Limb (tissue), 2 donors: ENCODE data around the gene PHYH.
"Not testable (repeated sequence)": the region's sequence is repeated elsewhere in the genome, so short reads cannot be mapped to it uniquely, and the experiment has no call there.

Experiments used
- DNase-seq, 2 donors: peaks; one replicate each; pipeline ENCODE4 v3.0.0-alpha.2; 2016; ENCODE audit errors: extremely low spot score in 2 of 2

PHYH gene

DNA sequence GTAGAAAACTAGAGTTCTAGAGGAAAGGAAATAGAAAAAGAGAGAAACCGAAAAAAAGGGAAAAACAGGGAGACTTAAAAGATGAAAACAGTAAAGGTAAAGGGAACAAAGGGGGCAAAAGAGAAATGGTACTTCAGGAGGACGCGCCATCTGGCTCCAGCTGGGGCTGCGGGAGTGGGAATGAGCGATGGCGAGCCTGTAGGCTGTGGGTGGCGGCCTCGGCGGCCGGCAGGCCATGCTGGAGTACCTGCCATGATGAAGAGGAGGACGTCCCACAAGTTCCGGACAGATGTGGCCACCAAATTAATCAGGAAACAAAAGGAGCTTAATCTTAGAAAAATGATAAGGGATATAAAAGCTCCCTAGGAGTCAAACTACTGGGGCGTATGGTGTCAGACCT, 21.7 kb upstream of the PHYH start:
- no peak for DNase-seq

GRCh38 chr10:13319166-13319565, 19.3 kb upstream of the PHYH start:
- no peak for DNase-seq

DNA sequence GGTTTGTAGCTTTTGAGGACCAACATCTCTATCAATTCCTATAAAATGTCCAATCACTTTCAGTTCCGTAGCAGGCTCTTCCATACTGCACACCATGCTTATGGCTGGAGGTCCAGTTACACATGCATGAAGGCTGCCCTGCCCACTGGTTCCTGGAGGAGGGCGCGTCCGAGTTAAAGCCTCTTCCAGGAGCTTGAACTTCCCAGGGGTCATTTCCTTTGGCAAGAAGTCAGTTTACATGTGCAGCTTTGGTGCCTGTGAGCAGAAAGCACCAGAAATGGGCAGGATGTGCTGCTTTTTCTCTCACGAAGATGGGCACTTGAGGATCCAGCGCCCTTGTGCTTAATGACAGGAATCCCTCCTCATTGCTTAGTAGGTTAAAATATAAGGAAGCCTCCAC, 17.6 kb upstream of the PHYH start:
- DNase-seq: no peak

GRCh38 chr10:13316635-13317311, 16.9 kb upstream of the PHYH start:
- no peak for DNase-seq

GRCh38 chr10:13315361-13315760, 15.5 kb upstream of the PHYH start:
- peak in 1 of 2 donors; percentile 25 for DNase-seq

DNA sequence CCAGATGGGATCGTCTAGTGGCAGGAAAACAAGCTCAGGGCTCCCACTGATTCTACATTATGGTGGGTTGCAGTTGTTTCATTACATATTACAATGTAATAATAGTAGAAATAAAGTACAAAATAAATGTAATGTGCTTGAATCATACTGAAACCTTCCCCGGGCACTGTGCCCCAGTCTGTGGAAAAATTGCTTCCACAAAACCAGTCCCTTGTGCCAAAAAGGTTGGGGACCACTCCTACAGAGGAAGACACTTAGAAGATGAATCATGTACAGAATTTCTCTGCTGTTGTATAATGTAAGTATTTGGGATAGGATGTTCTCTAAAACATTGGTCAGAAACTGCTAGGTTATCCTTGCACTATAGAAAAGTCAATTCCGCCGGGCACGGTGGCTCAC, 11.3 kb upstream of the PHYH start:
- no peak for DNase-seq

DNA sequence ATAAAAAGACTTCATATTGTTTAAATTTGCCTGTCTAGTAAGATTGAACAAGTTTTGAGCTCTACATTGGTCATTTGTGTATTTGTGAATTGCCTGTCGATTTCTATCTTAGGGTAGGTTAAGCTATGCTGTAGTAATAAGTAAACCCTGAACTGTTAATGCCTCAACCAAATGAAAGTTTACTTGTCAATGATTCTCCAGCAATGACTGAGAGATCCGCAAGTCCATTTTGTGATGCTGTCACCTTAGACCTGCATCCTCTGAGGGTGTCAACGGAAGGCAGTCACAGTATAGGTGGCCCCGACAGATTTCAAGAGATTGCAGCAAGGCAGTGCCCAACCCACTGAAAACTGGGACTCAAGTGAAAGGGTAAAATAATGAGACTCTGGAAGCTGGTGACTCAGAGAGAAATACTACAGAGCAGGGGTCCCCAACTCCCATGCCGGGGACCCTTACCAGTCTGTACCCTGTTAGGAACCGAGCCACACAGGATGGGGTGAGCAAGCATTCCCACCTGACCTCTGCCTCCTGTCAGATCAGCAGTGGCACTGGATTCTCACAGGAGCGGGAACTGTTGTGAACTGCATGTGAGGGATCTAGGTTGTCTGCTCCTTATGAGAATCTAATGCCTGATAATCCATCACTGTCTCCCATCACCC, 10.8 kb upstream of the PHYH start:
- DNase-seq: no peak

- no peak for DNase-seq
These were observed 9.9 kb upstream of the PHYH start for GRCh38 chr10:13309792-13310191.

DNA sequence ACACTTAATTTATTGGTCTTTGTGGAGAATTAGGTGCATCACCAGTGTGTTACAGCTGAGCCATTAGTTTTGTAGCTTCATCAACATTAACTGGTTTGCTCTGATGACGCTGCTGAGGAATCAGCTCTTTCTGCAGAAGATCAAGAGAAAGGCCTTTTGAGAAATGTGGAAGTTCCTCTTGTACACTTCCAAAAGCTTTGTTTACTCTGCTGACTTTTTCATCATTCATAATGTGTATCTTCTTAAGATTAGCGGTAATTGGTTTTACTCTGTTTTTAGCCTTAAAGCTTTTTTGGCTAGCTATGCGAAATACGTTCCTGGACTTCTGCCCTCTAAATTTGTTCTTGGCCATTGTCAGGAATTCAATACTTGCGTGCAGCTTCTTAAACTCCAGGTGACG, 8.2 kb upstream of the PHYH start:
- no peak for DNase-seq

- no peak for DNase-seq
These were observed 6.2 kb upstream of the PHYH start for GRCh38 chr10:13306103-13306502.

DNA sequence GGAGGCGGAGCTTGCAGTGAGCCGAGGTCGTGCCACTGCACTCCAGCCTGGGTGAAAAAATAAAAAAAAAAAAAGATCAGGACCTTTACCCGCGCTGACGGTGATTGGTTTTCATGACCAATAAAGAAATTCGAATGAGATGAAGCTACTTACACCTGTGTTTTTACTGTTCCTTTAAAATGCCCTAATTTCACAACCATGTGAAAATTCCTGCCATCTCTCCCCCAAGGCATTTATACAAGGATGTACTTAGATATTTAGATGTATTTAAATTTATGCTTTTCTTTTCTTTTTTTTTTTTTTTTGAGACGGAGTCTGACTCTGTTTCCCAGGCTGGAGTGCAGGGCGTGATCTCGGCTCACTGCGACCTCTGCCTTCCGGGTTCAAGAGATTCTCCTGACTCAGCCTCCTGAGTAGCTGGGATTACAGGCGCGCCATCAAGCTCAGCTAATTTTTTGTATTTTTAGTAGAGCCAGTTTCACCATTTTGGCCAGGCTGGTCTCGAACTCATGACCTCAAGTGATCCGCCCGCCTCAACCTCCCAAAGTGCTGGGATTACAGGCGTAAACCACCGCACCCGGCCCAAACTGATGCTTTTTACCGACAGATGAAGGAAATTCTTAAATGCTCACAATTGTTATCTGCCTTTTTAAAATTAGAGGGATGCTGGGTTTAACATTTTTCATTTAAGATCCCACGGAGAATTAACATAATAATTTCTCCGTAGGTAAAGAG, 3.1 kb upstream of the PHYH start:
- no peak for DNase-seq

DNA sequence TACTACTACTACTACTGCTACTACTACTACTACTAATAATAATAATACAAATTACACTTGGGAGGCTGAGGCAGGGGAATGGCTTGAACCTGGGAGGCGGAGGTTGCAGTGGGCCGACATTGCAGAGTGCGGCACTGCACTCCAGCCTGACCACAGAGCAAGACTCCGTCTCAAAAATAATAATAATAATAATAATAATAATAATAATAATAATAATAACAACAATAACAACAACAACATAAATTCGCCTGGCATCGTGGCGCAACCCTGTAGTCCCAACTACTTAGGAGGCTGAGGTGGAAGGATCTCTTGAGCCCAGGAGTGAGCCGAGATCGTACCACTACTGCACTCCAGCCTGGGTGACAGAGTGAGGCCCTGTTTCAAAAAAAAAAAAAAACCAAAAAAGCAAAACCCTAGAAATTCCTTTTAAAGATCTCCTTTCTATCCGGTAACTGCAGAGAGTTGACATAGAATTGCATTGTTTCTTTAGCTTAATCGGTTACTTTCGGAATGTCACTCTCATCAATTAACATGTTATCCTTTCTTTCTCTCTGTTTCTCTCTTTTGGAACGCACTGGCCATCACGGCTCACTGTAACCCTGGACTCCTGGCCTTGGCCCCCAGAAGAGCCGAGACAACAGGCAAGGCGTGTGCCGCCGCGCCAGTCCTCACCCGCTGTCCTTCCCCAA, 972 bp downstream of the PHYH start:
- DNase-seq: no peak

GRCh38 chr10:13296476-13296875, 3.4 kb downstream of the PHYH start:
- no peak for DNase-seq

GRCh38 chr10:13294784-13295183, 5.1 kb downstream of the PHYH start:
- DNase-seq: no peak

DNA sequence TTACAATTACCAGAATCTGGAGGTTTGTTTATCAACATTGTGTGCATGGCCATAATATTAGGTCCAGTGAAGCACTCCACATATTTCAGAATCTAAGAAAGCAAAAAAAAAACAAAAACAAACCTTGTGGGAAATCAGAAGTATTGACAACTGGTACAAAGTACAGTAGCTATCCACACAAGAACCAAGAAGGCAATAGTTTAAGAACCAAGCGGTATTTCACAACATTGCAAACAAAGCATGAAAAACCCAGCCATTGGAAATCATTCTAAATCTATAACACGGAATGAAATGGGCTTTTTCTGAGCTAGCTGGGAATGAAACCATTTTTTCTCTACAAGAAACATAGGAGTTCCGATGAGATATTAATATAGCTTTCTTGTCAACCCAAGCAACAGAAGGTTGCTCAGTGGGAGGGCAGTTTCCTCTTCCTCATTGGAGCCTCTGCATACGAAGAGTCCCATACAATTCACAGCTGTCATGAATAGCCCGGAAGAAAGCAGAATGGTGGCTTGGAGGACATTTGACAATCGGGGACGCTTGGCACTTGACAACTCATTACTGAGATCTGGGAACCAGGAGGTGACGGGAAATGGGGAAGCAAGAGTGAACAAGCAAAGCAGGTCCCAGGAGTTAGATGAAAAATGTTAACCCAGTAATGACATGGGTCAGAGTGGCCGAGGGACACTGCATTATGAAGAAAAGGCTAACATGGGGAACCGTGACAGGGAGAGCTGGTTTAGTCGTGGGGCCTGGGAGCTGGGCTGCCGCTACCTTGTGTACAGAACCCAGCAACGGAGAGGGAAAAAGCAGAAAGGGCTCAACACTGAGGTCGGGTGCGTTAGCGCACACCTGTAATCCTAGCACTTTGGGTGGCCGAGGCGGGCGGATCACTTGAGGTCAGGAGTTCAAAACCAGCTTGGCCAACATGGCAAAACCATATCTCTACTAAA, 7.8 kb downstream of the PHYH start:
- no peak for DNase-seq

DNA sequence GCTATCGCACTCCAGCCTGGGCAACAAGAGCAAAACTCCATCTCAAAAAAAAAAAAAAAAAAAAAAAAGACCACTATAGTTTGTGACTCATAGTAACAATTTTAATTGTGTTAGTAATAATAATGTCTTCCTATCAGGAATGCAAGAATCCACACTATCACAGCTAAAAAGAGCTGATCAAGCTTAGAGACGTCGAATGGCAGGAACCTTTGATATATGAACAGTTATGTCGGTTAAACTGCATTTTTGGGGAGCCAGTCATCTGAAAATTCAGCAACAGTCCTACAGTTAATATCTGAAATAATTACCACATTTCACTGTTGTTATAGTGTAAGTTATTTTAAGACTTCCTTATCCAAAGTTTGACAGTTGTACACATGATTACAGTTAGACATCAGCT, 8.8 kb downstream of the PHYH start:
- DNase-seq: no peak

DNA sequence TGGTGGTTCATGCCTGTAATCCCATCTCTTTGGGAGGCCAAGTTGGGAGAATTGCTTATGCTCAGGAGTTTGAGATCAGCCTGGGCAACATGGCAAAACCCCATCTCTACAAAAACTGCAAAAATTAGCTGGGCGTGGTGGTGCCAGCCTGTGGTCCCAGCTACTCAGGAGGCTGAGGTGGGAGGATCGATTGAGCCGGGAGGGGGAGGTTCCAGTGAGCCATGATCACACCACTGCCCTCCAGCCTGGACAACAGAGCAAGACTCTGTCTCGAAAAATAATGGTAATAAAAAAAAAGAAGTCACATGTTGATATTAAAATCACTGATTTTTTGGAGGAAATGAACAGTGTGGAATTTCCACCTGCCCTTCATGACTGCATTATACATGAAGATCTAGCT, 15.8 kb downstream of the PHYH start:
- DNase-seq: no peak

DNA sequence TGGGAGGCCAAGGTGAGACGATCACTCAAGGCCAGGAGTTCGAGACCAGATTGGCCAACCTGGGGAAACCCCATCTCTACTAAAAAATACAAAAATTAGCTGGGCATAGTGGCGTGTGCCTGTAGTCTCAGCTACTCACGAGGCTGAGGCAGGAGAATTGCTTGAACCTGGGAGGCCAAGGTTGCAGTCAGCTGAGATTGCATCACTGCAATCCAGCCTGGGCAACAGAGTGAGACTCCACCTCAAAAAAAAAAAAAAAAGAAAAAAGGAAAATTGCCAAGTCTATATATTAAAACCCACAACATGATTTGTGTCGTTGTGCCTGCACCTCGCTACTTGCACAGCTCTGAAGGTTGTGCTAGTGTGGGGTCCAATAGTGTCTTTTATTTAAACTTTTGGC, 17.5 kb downstream of the PHYH start:
- DNase-seq: not testable (repeated sequence)

GRCh38 chr10:13276749-13277365, 23.0 kb downstream of the PHYH start:
- peak in 1 of 2 donors; percentile 49 for DNase-seq

- DNase-seq: not testable (repeated sequence)
These were observed 23.7 kb downstream of the PHYH start for GRCh38 chr10:13276146-13276545.

DNA sequence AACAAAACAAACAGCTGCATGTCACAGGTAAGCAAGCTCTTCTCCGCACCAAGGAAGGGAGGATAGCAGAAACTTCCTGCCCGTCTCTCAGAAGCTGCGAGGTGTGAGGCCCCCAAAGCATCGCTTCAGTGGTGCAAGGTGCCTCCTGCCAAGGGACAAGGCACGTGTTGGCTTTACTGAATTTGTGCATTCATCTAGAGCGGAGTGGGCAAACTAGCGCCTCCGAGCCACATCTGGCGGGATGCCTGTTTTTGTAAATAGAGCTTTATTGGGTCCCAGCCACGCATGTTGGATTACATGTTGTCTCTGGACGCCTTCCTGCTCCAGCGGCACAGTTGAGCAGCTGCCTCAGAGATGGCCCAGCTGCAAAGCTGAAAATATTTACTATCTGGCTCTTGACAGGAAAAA, 27.7 kb downstream of the PHYH start:
- DNase-seq: peak; percentile 72 to 86
